Measurements from ENCODE around the gene TNIK. TPM values are rescaled to one million over a fixed set of nuclear protein-coding genes. Genes with fewer than 3 reads are reported as not detected.
"Not testable (repeated sequence)": the region's sequence is repeated elsewhere in the genome, so short reads cannot be mapped to it uniquely, and the experiment has no call there.

TNIK gene
- total RNA-seq, 1 donor from 2014 or later: 27.4 TPM

GRCh38 chr3:171289291-171289690 lies 170.9 kb downstream of the TNIK start:
- Mint-ChIP-seq H3K27me3 (no peaks in the 10 kb centered on the region), H3K27ac (no peak overlapping the region), H3K4me1 (peaks cover 50% of the 10 kb centered on the region), H3K9me3 (peaks cover 7% of the 10 kb centered on the region), H3K4me3 (no peak overlapping the region), H3K36me3 (ENCODE audit: low read depth) (peaks cover 16% of the 10 kb centered on the region)
- intact Hi-C loops (cut with micrococcal nuclease): no loop called here
- no peak for DNase-seq

GRCh38 chr3:171287761-171288160 lies 172.4 kb downstream of the TNIK start:
- H3K27ac Mint-ChIP-seq: not testable (repeated sequence)

GRCh38 chr3:171286580-171287249 lies 173.5 kb downstream of the TNIK start:
- DNase-seq: peak; percentile 73
- Mint-ChIP-seq H3K27me3 (no peaks in the 10 kb centered on the region), H3K27ac (peak overlapping the region; percentile 79), H3K4me3 (peak overlapping the region; percentile 44), H3K36me3 (ENCODE audit: low read depth) (peaks cover 21% of the 10 kb centered on the region), H3K4me1 (peaks cover 50% of the 10 kb centered on the region), H3K9me3 (peaks cover 4% of the 10 kb centered on the region)
- intact Hi-C loops (cut with micrococcal nuclease): loop anchor here (1.0 to 2.0 kb wide), 5 partner anchors 9 to 172 kb away; no protein-coding TSS in a partner anchor

More at GRCh38 chr3:171287761-171288160, 172.4 kb downstream of the TNIK start:
- not testable (repeated sequence) for H3K9me3 Mint-ChIP-seq, H3K4me3 Mint-ChIP-seq, DNase-seq, H3K27me3 Mint-ChIP-seq
- intact Hi-C loops (cut with micrococcal nuclease): loop anchor here (2.0 kb wide), 4 partner anchors 33 to 171 kb away; no protein-coding TSS in a partner anchor
- Mint-ChIP-seq H3K4me1 (peaks cover 51% of the 10 kb centered on the region), H3K36me3 (ENCODE audit: low read depth) (peaks cover 18% of the 10 kb centered on the region)

GRCh38 chr3:171285287-171285686 lies 174.9 kb downstream of the TNIK start:
- Mint-ChIP-seq H3K4me1 (peaks cover 39% of the 10 kb centered on the region), H3K4me3 (peak overlapping the region; percentile 29), H3K27ac (no peak overlapping the region), H3K9me3 (peaks cover 4% of the 10 kb centered on the region), H3K27me3 (no peaks in the 10 kb centered on the region), H3K36me3 (ENCODE audit: low read depth) (peaks cover 18% of the 10 kb centered on the region)
- DNase-seq: no peak
- intact Hi-C loops (cut with micrococcal nuclease): loop anchor here (1.0 to 2.0 kb wide), 2 partner anchors 18 to 101 kb away; no protein-coding TSS in a partner anchor

GRCh38 chr3:171284308-171285075 lies 175.7 kb downstream of the TNIK start:
- Mint-ChIP-seq H3K27ac (peak overlapping the region; percentile 69), H3K36me3 (ENCODE audit: low read depth) (peaks cover 16% of the 10 kb centered on the region), H3K4me3 (peak overlapping the region; percentile 23), H3K27me3 (no peaks in the 10 kb centered on the region), H3K9me3 (peaks cover 4% of the 10 kb centered on the region), H3K4me1 (peaks cover 44% of the 10 kb centered on the region)
- intact Hi-C loops (cut with micrococcal nuclease): loop anchor here (1.0 to 2.0 kb wide), 2 partner anchors 18 to 100 kb away; no protein-coding TSS in a partner anchor
- DNase-seq: no peak

- peaks cover 44% of the 10 kb centered on the region for H3K4me1 Mint-ChIP-seq
- DNase-seq: no peak
- no peaks in the 10 kb centered on the region for H3K27me3 Mint-ChIP-seq
- peaks cover 4% of the 10 kb centered on the region for H3K9me3 Mint-ChIP-seq
- no peak overlapping the region for H3K27ac Mint-ChIP-seq
- H3K36me3 Mint-ChIP-seq (ENCODE audit: low read depth): peaks cover 12% of the 10 kb centered on the region
- no peak overlapping the region for H3K4me3 Mint-ChIP-seq
- intact Hi-C loops (cut with micrococcal nuclease): loop anchor here (2.0 kb wide), 1 partner anchor 17 kb away; no protein-coding TSS in a partner anchor
These were observed 176.4 kb downstream of the TNIK start for GRCh38 chr3:171283848-171284222.

- H3K9me3 Mint-ChIP-seq: peaks cover 4% of the 10 kb centered on the region
- H3K4me3 Mint-ChIP-seq: no peak overlapping the region
- H3K27ac Mint-ChIP-seq: no peak overlapping the region
- peaks cover 12% of the 10 kb centered on the region for H3K36me3 Mint-ChIP-seq (ENCODE audit: low read depth)
- DNase-seq: no peak
- no peaks in the 10 kb centered on the region for H3K27me3 Mint-ChIP-seq
- intact Hi-C loops (cut with micrococcal nuclease): no loop called here
- H3K4me1 Mint-ChIP-seq: peaks cover 47% of the 10 kb centered on the region
These were observed 176.9 kb downstream of the TNIK start for GRCh38 chr3:171283183-171283847.

GRCh38 chr3:171282041-171282440 lies 178.2 kb downstream of the TNIK start:
- H3K4me1 Mint-ChIP-seq: peaks cover 52% of the 10 kb centered on the region

GRCh38 chr3:171281256-171281992 lies 178.8 kb downstream of the TNIK start:
- no peak overlapping the region for H3K27ac Mint-ChIP-seq
- no peak overlapping the region for H3K4me3 Mint-ChIP-seq
- peaks cover 46% of the 10 kb centered on the region for H3K4me1 Mint-ChIP-seq
- DNase-seq: no peak
- intact Hi-C loops (cut with micrococcal nuclease): no loop called here
- H3K27me3 Mint-ChIP-seq: no peaks in the 10 kb centered on the region
- H3K36me3 Mint-ChIP-seq (ENCODE audit: low read depth): peaks cover 11% of the 10 kb centered on the region
- H3K9me3 Mint-ChIP-seq: peaks cover 4% of the 10 kb centered on the region

More at GRCh38 chr3:171282041-171282440, 178.2 kb downstream of the TNIK start:
- Mint-ChIP-seq H3K27ac (no peak overlapping the region), H3K27me3 (no peaks in the 10 kb centered on the region), H3K4me3 (no peak overlapping the region), H3K9me3 (peaks cover 4% of the 10 kb centered on the region), H3K36me3 (ENCODE audit: low read depth) (peaks cover 11% of the 10 kb centered on the region)
- intact Hi-C loops (cut with micrococcal nuclease): no loop called here
- no peak for DNase-seq

GRCh38 chr3:171279972-171280371 lies 180.2 kb downstream of the TNIK start:
- Mint-ChIP-seq H3K4me1 (peaks cover 39% of the 10 kb centered on the region), H3K36me3 (ENCODE audit: low read depth) (peaks cover 17% of the 10 kb centered on the region), H3K27me3 (no peaks in the 10 kb centered on the region), H3K9me3 (peaks cover 12% of the 10 kb centered on the region), H3K27ac (no peak overlapping the region), H3K4me3 (no peak overlapping the region)
- intact Hi-C loops (cut with micrococcal nuclease): no loop called here
- no peak for DNase-seq

- intact Hi-C loops (cut with micrococcal nuclease): no loop called here
- Mint-ChIP-seq H3K27me3 (no peaks in the 10 kb centered on the region), H3K9me3 (peaks cover 17% of the 10 kb centered on the region), H3K4me3 (no peak overlapping the region), H3K4me1 (peaks cover 39% of the 10 kb centered on the region), H3K36me3 (ENCODE audit: low read depth) (peaks cover 18% of the 10 kb centered on the region), H3K27ac (peak overlapping the region; percentile 48)
- no peak for DNase-seq
These were observed 182.0 kb downstream of the TNIK start for GRCh38 chr3:171278299-171278590.

GRCh38 chr3:171277456-171278298 lies 182.5 kb downstream of the TNIK start:
- intact Hi-C loops (cut with micrococcal nuclease): loop anchor here (1.0 kb wide), 1 partner anchor 9 kb away; no protein-coding TSS in a partner anchor
- Mint-ChIP-seq H3K27me3 (no peaks in the 10 kb centered on the region), H3K4me1 (peaks cover 38% of the 10 kb centered on the region), H3K36me3 (ENCODE audit: low read depth) (peaks cover 16% of the 10 kb centered on the region), H3K4me3 (no peak overlapping the region), H3K27ac (peak overlapping the region; percentile 48), H3K9me3 (peaks cover 17% of the 10 kb centered on the region)
- no peak for DNase-seq

All from activated CD4-positive, alpha-beta T cell treated with anti-CD3 and anti-CD28 coated beads, Interleukin-2, amount 10 ng/mL, durations not matched to agents 24 days and 14 days (primary cell).